AG08396 (cell line): ENCODE measurements around the gene MTR.

ENCODE experiments used
- DNase-seq: peaks from one replicate; pipeline ENCODE4 v3.0.0; 2012; ENCODE audit warnings: low spot score, mixed read lengths

MTR gene

GRCh38 chr1:236795035-236795756, at the start of gene MTR:
Gene MTR, plus strand, starts transcription at chr1:236795292. Its CDS starts 412 bp downstream, at chr1:236795704.
- peak; percentile 99 for DNase-seq

DNA sequence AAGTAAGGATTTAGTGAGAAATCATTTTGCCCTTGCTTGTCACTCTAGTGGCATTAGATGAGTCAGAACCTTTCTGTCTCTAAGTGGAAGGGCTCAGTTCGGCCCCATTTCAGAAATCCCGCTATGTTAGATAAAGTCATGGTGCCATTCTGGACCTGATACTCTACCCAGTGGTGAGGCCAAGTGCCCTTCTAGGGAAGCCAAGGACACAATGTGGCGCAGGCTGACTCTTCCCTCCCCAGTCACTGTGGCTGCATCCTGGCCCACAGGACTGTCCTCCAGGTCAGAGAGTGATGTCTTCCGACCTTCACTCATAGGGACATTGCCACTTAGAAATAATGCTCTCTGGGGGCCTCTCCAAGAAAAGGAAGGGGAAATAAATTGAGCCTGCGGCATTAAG, 48.3 kb upstream of the MTR start:
- no peak for DNase-seq

DNA sequence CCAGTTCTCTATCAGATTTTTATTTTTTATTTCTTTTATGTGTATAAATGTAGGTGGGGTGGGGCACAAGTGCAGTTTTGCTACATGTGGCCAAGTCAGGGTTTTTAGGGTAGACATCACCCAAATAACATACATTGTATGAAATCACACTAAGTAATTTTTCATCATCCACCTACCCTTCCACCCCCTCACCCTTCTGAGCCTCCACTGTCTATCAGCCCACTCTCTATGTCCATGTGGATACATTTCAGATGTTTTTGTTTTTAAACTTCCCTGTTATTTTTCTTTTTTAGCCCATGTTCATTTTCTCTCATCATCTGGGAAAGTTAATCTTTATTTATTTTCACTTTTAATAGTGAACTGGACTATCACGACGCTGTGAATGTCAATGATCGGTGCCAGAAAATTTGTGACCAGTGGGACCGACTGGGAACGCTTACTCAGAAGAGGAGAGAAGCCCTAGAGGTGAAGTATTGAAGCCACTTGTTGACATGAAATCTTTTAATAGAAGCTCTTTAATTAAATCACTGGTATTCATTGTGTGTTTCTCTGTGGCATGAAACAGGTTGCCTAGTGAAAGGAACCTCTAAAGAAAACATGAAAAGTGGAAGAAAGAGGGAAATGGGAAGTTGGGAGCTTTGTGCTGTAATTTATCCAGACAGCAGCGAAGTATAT, 47.6 kb upstream of the MTR start:
- no peak for DNase-seq

GRCh38 chr1:236748268-236748870, 46.7 kb upstream of the MTR start:
- DNase-seq = no peak

- DNase-seq = no peak
These were observed 44.2 kb upstream of the MTR start for GRCh38 chr1:236750928-236751327.

GRCh38 chr1:236751385-236751784, 43.7 kb upstream of the MTR start:
- DNase-seq = no peak

DNA sequence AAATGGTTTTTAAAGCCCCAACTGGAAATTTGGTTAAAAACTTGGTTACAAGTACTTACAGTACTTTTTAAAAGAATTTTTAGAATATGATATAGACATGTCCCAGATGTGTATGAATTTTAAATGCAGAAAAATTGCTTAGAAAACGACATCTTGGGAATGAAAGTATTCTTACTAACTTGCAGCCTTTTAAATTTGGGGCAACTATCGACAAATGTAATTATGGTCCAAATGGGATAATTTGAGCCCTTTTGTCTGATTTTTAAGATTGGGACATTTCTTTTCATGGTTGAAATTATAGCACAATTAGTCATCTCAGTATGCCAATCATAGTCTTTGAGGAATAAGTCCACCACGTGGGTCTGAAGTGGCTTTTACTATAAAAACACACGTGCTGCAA, 43.2 kb upstream of the MTR start:
- no peak for DNase-seq

- no peak for DNase-seq
These were observed 41.6 kb upstream of the MTR start for GRCh38 chr1:236753516-236753915.

GRCh38 chr1:236753964-236754363, 41.1 kb upstream of the MTR start:
- DNase-seq = no peak

DNA sequence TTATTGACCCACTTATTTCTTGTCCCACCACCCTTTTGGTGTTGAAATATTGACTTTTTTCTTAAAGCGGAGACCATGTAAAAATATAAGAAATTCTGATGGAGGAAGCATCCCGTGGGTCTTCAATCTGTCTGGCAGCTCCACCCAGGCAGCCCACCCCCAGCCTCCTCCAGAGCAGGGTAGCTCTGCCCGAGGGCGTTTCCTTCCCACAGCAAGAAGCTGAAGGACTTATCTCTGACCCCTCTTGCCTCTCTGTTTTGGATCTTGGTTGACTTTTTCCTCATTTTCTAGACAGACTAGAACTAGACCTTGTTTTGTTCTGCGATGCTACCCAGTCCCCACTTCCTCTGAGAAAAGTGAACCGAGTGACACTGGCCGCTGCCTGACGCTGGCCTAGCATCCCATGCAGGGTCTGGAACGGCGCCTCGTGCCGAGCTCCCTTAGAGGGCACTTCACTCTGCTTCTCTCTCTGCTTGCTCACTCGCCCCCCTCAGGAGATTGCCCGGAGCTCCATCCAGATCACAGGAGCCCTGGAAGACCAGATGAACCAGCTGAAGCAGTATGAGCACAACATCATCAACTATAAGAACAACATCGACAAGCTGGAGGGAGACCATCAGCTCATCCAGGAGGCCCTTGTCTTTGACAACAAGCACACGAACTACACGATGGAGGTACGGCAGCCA, 40.4 kb upstream of the MTR start:
- no peak for DNase-seq

GRCh38 chr1:236757640-236758039, 37.5 kb upstream of the MTR start:
- no peak for DNase-seq

DNA sequence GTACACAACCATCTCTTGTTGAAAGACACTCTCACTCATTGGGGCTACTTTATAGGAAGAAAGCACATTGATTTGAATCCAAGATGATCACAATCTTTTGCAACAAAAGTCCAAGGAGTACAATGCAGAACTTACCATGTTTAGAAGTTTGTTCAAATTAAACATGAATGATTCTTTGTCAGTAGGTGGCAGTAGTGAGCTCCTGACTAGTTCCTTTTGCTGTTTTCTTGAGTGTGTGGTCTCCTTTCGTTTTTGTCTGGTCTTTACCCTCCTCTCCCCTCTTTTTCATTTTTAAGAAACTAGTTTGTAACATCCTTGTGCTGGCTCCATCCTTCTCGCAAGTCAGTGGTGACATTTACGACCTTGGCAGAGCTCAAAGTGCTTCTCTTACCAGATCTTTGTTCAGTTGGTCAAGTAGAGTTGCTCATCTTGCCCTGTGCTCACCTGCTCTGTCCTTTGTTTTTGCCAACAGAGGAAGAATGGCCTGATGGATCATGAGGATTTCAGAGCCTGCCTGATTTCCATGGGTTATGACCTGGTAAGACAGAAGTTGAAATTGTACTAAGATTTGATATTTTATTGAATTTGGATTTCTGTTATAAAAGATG, 35.7 kb upstream of the MTR start:
- peak; percentile 38 for DNase-seq

DNA sequence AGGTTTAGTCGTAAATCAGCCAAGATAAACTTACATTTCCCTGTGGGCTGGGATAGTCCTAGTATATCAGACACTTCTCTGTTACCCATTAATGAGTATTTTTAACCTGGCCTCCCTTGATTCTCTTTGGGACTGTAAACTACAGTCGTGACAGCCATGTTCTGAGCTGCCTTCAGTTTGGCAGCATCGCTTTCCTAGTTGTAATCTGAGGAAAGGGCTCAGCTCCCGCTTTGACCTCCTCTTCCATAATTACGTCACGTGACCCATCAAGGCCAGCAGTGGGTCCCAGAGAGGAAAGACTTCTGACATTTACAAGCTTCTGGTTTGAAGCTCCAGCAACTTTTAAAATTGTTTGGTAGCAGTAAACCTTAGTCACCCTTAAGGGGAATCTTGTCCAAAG, 34.6 kb upstream of the MTR start:
- DNase-seq = no peak

GRCh38 chr1:236760986-236761385, 34.1 kb upstream of the MTR start:
- no peak for DNase-seq

GRCh38 chr1:236761397-236762132, 33.5 kb upstream of the MTR start:
- DNase-seq = no peak

DNA sequence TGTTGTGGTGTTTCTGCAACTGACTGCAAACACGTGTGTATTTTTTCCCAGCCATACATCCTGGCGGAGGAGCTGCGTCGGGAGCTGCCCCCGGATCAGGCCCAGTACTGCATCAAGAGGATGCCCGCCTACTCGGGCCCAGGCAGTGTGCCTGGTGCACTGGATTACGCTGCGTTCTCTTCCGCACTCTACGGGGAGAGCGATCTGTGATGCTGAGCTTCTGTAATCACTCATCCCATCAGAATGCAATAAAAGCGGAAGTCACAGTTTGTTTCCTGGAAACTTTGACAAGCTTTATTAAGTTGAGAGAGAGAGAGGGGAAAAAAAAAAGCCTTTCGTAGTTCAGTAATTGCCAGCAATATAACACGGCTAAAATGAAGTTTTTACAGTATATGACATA, 32.7 kb upstream of the MTR start:
- no peak for DNase-seq

- no peak for DNase-seq
These were observed 29.3 kb upstream of the MTR start for GRCh38 chr1:236765831-236766230.

DNA sequence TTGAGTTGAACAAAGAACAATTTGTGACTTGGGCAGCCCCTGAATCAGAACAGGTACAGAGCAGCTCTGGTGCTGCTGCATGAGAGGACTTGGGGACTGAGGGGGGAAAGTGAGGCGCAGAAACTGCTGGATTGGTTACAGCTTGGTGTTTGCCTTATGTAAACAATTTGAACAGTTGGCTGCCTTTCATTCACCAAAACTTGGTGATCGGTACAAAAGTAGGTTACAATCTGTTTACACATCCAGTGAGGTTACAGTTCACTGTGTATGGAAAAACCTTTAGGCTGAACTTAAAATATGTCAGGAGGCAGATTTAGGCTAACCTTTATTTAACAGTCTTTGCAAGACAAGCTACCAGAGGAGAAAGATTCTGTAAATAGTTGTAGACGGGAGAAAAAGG, 28.6 kb upstream of the MTR start:
- no peak for DNase-seq

DNA sequence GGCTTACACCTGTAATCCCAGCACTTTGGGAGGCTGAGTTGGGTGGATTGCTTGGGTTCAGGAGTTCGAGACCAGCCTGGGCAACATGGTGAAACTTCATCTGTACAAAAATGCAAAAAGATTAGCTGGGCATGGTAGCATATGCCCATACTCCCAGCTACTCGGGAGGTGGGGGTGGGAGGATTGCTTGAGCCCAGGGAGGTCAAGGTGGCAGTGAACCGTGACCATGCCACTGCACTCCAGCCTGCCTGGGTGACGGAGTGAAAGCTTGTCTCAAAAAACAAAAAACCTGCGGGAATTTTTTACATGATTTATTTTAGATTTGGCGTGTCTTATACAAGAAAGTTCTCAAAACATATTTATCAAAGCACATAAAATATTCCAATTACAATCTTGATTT, 27.8 kb upstream of the MTR start:
- no peak for DNase-seq

- no peak for DNase-seq
These were observed 26.5 kb upstream of the MTR start for GRCh38 chr1:236768601-236769000.

- DNase-seq = no peak
These were observed 21.2 kb upstream of the MTR start for GRCh38 chr1:236773919-236774318.

DNA sequence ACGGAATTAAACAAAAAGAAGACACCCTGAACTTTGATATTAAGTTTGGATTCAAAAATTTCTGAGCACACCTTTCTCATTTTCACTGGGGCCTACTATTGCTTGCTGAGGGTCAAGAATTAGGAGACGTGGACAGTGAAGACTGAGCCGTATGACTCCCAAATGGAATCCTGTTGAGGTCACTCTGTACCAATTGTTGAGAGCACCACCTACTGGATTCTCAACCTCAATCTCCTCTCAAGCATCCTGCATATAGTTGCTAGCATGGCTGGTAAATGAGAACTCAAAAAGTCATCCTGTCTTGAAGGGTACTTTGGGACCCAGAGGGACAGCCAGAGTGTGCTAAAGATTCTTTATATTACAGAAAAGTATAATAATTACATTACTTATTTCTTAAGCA, 20.2 kb upstream of the MTR start:
- peak; percentile 35 for DNase-seq
